Karpas-422 (cell line): ENCODE measurements around the gene SPTBN1. TPM values are rescaled to one million over a fixed set of nuclear protein-coding genes. Genes with fewer than 3 reads are reported as not detected.

Experiments
- DNase-seq: peaks from one replicate; pipeline ENCODE4 v3.0.0-alpha.2; 2015
- H2AFZ ChIP-seq: fragments of 200-600 bp; sonication (generic); 2 replicates; pipeline ENCODE4 v1.6.1; 2014; ENCODE audit warnings: antibody characterized with exemption, low read length, mixed read lengths
- H3K27ac ChIP-seq: fragments of 200-600 bp; sonication (generic); 2 replicates; pipeline ENCODE4 v1.5.1; 2014; ENCODE audit warnings: mild to moderate bottlenecking, low read length, moderate library complexity
- H3K27me3 ChIP-seq: fragments of 200-600 bp; sonication (generic); 2 replicates; pipeline ENCODE4 v1.6.1; 2014; ENCODE audit warnings: low read length, mixed read lengths
- H3K36me3 ChIP-seq: fragments of 200-600 bp; sonication (generic); 2 replicates; pipeline ENCODE4 v1.6.1; 2014; ENCODE audit warnings: low read length, mixed read lengths; ENCODE audit not compliant: insufficient read depth
- H3K4me1 ChIP-seq: fragments of 200-600 bp; sonication (generic); 2 replicates; pipeline ENCODE4 v1.6.1; 2014; ENCODE audit warnings: mild to moderate bottlenecking, low read length, mixed read lengths
- H3K4me2 ChIP-seq: fragments of 200-600 bp; sonication (generic); 2 replicates; pipeline ENCODE4 v1.6.1; 2014; ENCODE audit warnings: low read length, low read depth, mild to moderate bottlenecking; ENCODE audit not compliant: poor library complexity, severe bottlenecking
- H3K4me3 ChIP-seq: fragments of 200-600 bp; sonication (generic); 2 replicates; pipeline ENCODE4 v1.5.1; 2014; ENCODE audit warnings: mild to moderate bottlenecking, antibody characterized with exemption, low read length, mixed read lengths
- H3K79me2 ChIP-seq: fragments of 200-600 bp; sonication (generic); 2 replicates; pipeline ENCODE4 v1.6.1; 2014; ENCODE audit warnings: mild to moderate bottlenecking, low read length, mixed read lengths
- H3K9ac ChIP-seq: fragments of 200-600 bp; sonication (generic); 2 replicates; pipeline ENCODE4 v1.6.0; 2014; ENCODE audit warnings: low read length
- H3K9me2 ChIP-seq: fragments of 200-600 bp; sonication (generic), shearing (Covaris generic); replicated peaks from 2 replicates; pipeline ENCODE4 v1.6.0; 2014; ENCODE audit warnings: mild to moderate bottlenecking, low read length, moderate library complexity; ENCODE audit not compliant: insufficient read depth
- H3K9me3 ChIP-seq: fragments of 300-700, 200-600 bp; sonication (generic); 2 replicates; pipeline ENCODE4 v1.6.1; 2014; ENCODE audit warnings: low read length, mixed read lengths
- H4K20me1 ChIP-seq: fragments of 200-600 bp; sonication (generic); 2 replicates; pipeline ENCODE4 v1.6.1; 2014; ENCODE audit warnings: mild to moderate bottlenecking, antibody characterized with exemption, low read length, low read depth; ENCODE audit not compliant: insufficient read depth
- total RNA-seq: library from RNA; depleted of rRNA; stranded (reverse); fragments of >200 nt; shearing (Covaris generic); gene quantifications from 2 replicates; pipeline ENCODE4 v1.2.3, GENCODE V29; 2014; ENCODE audit warnings: low replicate concordance

The SPTBN1 gene
- total RNA-seq, 1 experiment from 2014 or later = 6.2 TPM

GRCh38 chr2:54631755-54632154 is 175.6 kb downstream of the SPTBN1 start:
- H3K79me2 ChIP-seq = no peaks in the 10 kb centered on the region
- DNase-seq = no peak
- H2AFZ ChIP-seq = no peak overlapping the region
- no peaks in the 10 kb centered on the region for H3K36me3 ChIP-seq
- H3K9me3 ChIP-seq = no peaks in the 10 kb centered on the region
- no peak overlapping the region for H3K4me2 ChIP-seq
- H3K9me2 ChIP-seq = no peaks in the 10 kb centered on the region
- H4K20me1 ChIP-seq = no peaks in the 10 kb centered on the region
- peaks cover 14% of the 10 kb centered on the region for H3K4me1 ChIP-seq
- H3K4me3 ChIP-seq = no peak overlapping the region
- no peak overlapping the region for H3K9ac ChIP-seq
- H3K27ac ChIP-seq = no peak overlapping the region
- no peaks in the 10 kb centered on the region for H3K27me3 ChIP-seq

- H3K4me3 ChIP-seq = no peak overlapping the region
- H3K27ac ChIP-seq = no peak overlapping the region
- H3K79me2 ChIP-seq = no peaks in the 10 kb centered on the region
- H3K4me1 ChIP-seq = peaks cover 22% of the 10 kb centered on the region
- no peaks in the 10 kb centered on the region for H3K27me3 ChIP-seq
- H2AFZ ChIP-seq = no peak overlapping the region
- H3K36me3 ChIP-seq = no peaks in the 10 kb centered on the region
- H3K9ac ChIP-seq = no peak overlapping the region
- H4K20me1 ChIP-seq = no peaks in the 10 kb centered on the region
- H3K9me2 ChIP-seq = no peaks in the 10 kb centered on the region
- H3K4me2 ChIP-seq = no peak overlapping the region
- no peak for DNase-seq
- H3K9me3 ChIP-seq = no peaks in the 10 kb centered on the region
Observed at GRCh38 chr2:54632733-54633692, 176.9 kb downstream of the SPTBN1 start.

- H3K4me3 ChIP-seq = no peak overlapping the region
- no peak overlapping the region for H3K4me2 ChIP-seq
- no peak overlapping the region for H3K27ac ChIP-seq
- DNase-seq = no peak
- no peak overlapping the region for H3K9ac ChIP-seq
- no peaks in the 10 kb centered on the region for H3K27me3 ChIP-seq
- no peaks in the 10 kb centered on the region for H3K9me3 ChIP-seq
- no peak overlapping the region for H2AFZ ChIP-seq
- H4K20me1 ChIP-seq = no peaks in the 10 kb centered on the region
- H3K79me2 ChIP-seq = no peaks in the 10 kb centered on the region
- no peaks in the 10 kb centered on the region for H3K9me2 ChIP-seq
- no peaks in the 10 kb centered on the region for H3K36me3 ChIP-seq
- peaks cover 32% of the 10 kb centered on the region for H3K4me1 ChIP-seq
Observed at GRCh38 chr2:54634021-54634420, 177.9 kb downstream of the SPTBN1 start.

- Histone ChIP-seq H3K27me3 (no peaks in the 10 kb centered on the region), H3K79me2 (no peaks in the 10 kb centered on the region), H4K20me1 (no peaks in the 10 kb centered on the region), H3K4me1 (peaks cover 32% of the 10 kb centered on the region), H3K36me3 (no peaks in the 10 kb centered on the region), H3K27ac (no peak overlapping the region), H2AFZ (no peak overlapping the region), H3K9me2 (no peaks in the 10 kb centered on the region), H3K9me3 (no peaks in the 10 kb centered on the region), H3K4me2 (no peak overlapping the region), H3K9ac (no peak overlapping the region), H3K4me3 (no peak overlapping the region)
- no peak for DNase-seq
Observed at GRCh38 chr2:54634564-54635511, 178.7 kb downstream of the SPTBN1 start.

- H3K4me3 ChIP-seq = no peak overlapping the region
- peaks cover 32% of the 10 kb centered on the region for H3K4me1 ChIP-seq
- H3K9ac ChIP-seq = no peak overlapping the region
Observed at GRCh38 chr2:54635554-54636152, 179.5 kb downstream of the SPTBN1 start.

GRCh38 chr2:54636415-54637139 is 180.4 kb downstream of the SPTBN1 start:
- Histone ChIP-seq H3K4me3 (no peak overlapping the region), H3K9me3 (no peaks in the 10 kb centered on the region), H3K79me2 (no peaks in the 10 kb centered on the region), H4K20me1 (no peaks in the 10 kb centered on the region), H3K4me1 (peaks cover 32% of the 10 kb centered on the region), H3K4me2 (no peak overlapping the region), H3K9me2 (no peaks in the 10 kb centered on the region), H3K9ac (no peak overlapping the region), H2AFZ (no peak overlapping the region), H3K27me3 (no peaks in the 10 kb centered on the region), H3K27ac (no peak overlapping the region), H3K36me3 (no peaks in the 10 kb centered on the region)
- DNase-seq = no peak

More at GRCh38 chr2:54635554-54636152, 179.5 kb downstream of the SPTBN1 start:
- H3K36me3 ChIP-seq = no peaks in the 10 kb centered on the region
- H4K20me1 ChIP-seq = no peaks in the 10 kb centered on the region
- H3K9me3 ChIP-seq = no peaks in the 10 kb centered on the region
- no peak for DNase-seq
- no peak overlapping the region for H3K27ac ChIP-seq
- H3K4me2 ChIP-seq = no peak overlapping the region
- no peaks in the 10 kb centered on the region for H3K27me3 ChIP-seq
- H2AFZ ChIP-seq = no peak overlapping the region
- no peaks in the 10 kb centered on the region for H3K9me2 ChIP-seq
- H3K79me2 ChIP-seq = no peaks in the 10 kb centered on the region

- H3K36me3 ChIP-seq = no peaks in the 10 kb centered on the region
Observed at GRCh38 chr2:54638103-54638502, 182.0 kb downstream of the SPTBN1 start.

More at GRCh38 chr2:54638103-54638502, 182.0 kb downstream of the SPTBN1 start:
- no peak overlapping the region for H3K9ac ChIP-seq
- H3K9me3 ChIP-seq = no peaks in the 10 kb centered on the region
- peak; percentile 45 for DNase-seq
- no peak overlapping the region for H3K27ac ChIP-seq
- H2AFZ ChIP-seq = no peak overlapping the region
- H4K20me1 ChIP-seq = no peaks in the 10 kb centered on the region
- H3K4me2 ChIP-seq = no peak overlapping the region
- peaks cover 32% of the 10 kb centered on the region for H3K4me1 ChIP-seq
- no peak overlapping the region for H3K4me3 ChIP-seq
- H3K27me3 ChIP-seq = no peaks in the 10 kb centered on the region
- H3K79me2 ChIP-seq = no peaks in the 10 kb centered on the region
- H3K9me2 ChIP-seq = no peaks in the 10 kb centered on the region
